ENCODE results near the gene CREG1.
"Not testable (repeated sequence)": the region's sequence is repeated elsewhere in the genome, so short reads cannot be mapped to it uniquely, and the experiment has no call there.

Gene CREG1

DNA sequence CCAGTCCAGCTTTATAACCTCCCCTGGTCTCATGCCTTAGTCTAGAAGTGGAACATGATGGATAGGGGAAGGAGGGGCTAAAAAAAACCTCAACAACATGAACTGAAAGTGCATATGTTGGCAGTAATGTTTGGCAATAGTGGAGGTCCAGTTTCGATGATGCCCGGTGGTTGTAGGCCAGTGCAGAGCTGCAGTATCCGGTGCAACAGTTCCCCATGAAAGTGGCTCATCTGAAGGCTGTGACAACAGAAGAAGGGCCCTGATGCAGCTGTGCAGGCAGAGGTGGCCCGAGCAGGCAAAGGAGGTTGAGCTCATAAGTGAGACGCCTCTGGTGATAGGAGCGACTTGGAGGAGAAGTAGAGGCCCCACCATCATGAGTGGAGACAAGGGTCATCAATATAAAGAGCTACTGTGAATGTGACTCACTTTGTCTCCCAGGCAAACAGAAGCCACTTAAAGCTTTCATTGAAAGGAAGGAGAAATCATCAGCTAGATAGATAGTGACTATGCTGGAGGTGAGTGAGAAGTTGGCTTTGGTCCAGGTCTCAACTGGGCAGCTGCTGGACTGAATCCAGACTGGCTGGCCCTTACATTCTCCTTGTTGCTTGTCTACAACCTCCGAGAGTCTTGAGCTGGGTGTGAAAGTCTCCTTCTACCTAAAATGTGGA is 10.2 kb upstream of the CREG1 start:
- DNase-seq = peak; percentile 96

DNA sequence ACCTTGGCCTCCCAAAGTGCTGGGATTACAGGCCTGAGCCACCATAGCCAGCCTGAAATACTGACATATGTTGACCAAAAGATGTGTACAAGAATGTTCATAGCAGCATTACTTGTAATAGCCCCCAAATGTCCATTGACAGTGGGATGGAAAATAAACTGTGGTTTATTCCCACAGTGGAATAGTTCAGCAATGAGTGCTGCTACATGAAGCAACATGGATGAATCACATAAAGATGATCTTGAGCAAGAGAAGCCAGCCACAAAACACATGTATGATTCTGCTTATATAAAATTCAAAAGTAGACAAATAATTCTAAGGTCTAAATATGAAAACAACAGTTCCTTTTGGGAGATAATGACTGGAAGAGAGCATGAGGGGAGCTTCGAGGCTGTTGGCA is 9.1 kb upstream of the CREG1 start:
- peak; percentile 83 for DNase-seq

GRCh38 chr1:167561753-167562152 is 8.2 kb upstream of the CREG1 start:
- no peak for DNase-seq

GRCh38 chr1:167555971-167556714 is 2.6 kb upstream of the CREG1 start:
- DNase-seq = peak; percentile 92

GRCh38 chr1:167555072-167555471 is 1.5 kb upstream of the CREG1 start:
- DNase-seq = not testable (repeated sequence)

- peak; percentile 42 for DNase-seq
Measured at GRCh38 chr1:167554028-167554779, 642 bp upstream of the CREG1 start.

GRCh38 chr1:167551362-167551761 is 2.2 kb downstream of the CREG1 start:
- DNase-seq = peak; percentile 66

- DNase-seq = peak; percentile 91
Measured at GRCh38 chr1:167548059-167548932, 5.3 kb downstream of the CREG1 start.

- DNase-seq = no peak
Measured at GRCh38 chr1:167546935-167547334, 6.6 kb downstream of the CREG1 start.

- no peak for DNase-seq
Measured at GRCh38 chr1:167545349-167545748, 8.2 kb downstream of the CREG1 start.

DNA sequence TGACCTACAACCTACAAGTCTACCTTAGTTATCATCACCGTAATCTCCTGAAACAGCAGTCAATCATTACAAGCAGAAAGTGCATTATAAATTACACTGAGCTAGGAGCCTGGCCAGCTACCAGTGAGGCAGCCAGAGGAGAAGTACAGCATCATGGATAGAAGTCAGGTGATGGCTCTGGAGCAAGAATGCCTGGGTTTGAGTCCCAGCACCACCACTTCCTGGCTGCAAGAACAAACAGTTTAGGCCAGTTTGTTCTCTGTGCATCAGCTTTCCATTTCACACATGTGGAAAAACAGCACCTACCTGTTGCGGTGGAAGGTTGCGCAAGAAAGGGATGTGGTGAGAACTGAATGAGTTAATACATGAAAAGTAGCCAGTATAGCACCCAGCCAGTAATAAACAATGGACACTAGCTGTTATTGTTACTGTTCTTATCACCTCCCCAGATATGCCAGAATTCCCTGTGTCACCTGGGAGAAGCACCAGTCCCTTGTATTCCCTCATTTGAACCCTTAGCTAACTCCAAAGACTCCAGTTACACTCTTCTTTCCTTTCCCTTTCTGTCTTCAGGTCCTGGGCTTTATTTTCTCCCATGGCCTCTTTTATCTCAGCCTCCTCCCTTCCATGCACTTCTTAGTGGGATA is 9.0 kb downstream of the CREG1 start:
- no peak for DNase-seq

GRCh38 chr1:167543199-167543990 is 10.2 kb downstream of the CREG1 start:
- DNase-seq = no peak

- peak; percentile 75 for DNase-seq
Measured at GRCh38 chr1:167542109-167543032, 11.2 kb downstream of the CREG1 start.

DNA sequence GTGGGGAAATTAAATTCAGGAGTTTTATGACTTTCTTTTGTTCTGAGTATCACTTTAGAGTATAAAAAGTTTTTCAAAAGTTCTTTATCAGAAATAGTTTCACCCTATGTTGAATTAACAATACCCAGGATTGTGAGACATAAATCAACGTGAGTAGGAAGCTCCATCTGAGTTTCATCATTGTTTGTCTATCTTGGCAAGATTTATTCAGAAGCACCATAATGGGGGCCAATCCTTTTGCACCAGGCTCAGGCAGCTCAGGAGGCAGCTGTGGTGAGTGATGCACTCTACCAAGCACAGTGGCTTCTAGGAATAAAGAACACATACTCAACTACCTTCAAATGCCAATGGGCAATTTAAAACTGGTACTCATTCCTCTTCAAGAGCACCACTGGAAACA is 12.0 kb downstream of the CREG1 start:
- no peak for DNase-seq

- peak; percentile 74 for DNase-seq
Measured at GRCh38 chr1:167541003-167541402, 12.6 kb downstream of the CREG1 start.

- DNase-seq = no peak
Measured at GRCh38 chr1:167538657-167539056, 14.9 kb downstream of the CREG1 start.

DNA sequence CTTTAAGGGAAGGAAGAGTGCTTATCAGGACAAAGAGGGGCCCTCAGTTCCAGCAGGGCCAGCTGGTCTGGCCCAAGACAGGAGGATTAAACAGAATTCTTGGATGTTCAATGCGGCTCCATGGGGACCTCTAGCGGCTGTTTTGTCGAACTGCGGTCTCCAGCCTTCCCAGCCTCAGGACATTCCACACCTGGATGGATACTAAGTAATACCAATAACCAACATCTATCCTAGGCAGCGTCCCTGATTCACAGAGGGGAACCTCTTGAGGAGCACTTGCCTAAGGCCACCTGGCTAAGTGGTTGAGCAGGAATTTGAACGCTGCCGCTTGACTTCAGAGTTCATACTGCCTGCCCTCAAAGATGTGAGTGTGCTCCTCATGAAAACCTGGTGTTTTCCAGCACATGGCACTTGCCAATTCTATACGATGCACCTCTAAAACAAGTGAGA is 19.7 kb downstream of the CREG1 start:
- peak; percentile 71 for DNase-seq

- DNase-seq = no peak
Measured at GRCh38 chr1:167532964-167533824, 20.4 kb downstream of the CREG1 start.

- DNase-seq = no peak
Measured at GRCh38 chr1:167532375-167532774, 21.2 kb downstream of the CREG1 start.
